ENCODE data around the gene PARVA. TPM values are rescaled to one million over a fixed set of nuclear protein-coding genes. Genes with fewer than 3 reads are reported as not detected.

PARVA gene
- total RNA-seq, 4 donors from 2014 or later: 167 to 245 (median 240) TPM

GRCh38 chr11:12433571-12434324, 56.4 kb downstream of the PARVA start:
- peaks cover 42 to 97% (median 63%) of the 10 kb centered on the region in 3 donors for H3K4me1 ChIP-seq
- WGBS, 2 donors (ENCODE audit: low coverage in 1 of 2): 16 to 22% methylated on average over 12 to 14 of the region's 16 CpGs

GRCh38 chr11:12434325-12434654, 56.9 kb downstream of the PARVA start:
- Histone ChIP-seq H3K36me3 (no peaks in the 10 kb centered on the region), H3K27ac (peak overlapping the region; percentile 91 to 100 (median 93)), H3K4me3 (no peak overlapping the region), H3K4me1 (peaks cover 42 to 97% (median 63%) of the 10 kb centered on the region in 3 donors), H3K27me3 (no peaks in the 10 kb centered on the region), H3K9me3 (no peaks in the 10 kb centered on the region)
- no peak for ATAC-seq
- TF ChIP-seq POLR2A (IDR thresholded peaks at IDR 0.05): no peak
- TF ChIP-seq POLR2AphosphoS5 (IDR thresholded peaks at IDR 0.05): no peak
- no peak for TF ChIP-seq EP300 (IDR thresholded peaks at IDR 0.05)
- no peak for TF ChIP-seq CTCF (IDR thresholded peaks at IDR 0.05)
- 56 to 75% methylated on average over 2 to 4 of the region's 4 CpGs for WGBS, 2 donors (ENCODE audit: low coverage in 1 of 2)

More at GRCh38 chr11:12433571-12434324, 56.4 kb downstream of the PARVA start:
- no peaks in the 10 kb centered on the region for H3K27me3 ChIP-seq
- peak overlapping the region; percentile 91 to 100 (median 93) for H3K27ac ChIP-seq
- H3K9me3 ChIP-seq: no peaks in the 10 kb centered on the region
- no peak overlapping the region for H3K4me3 ChIP-seq
- peak; percentile 33 for ATAC-seq
- TF ChIP-seq CTCF (IDR thresholded peaks at IDR 0.05): no peak
- peak; percentile 66 for TF ChIP-seq EP300 (IDR thresholded peaks at IDR 0.05)
- no peak for TF ChIP-seq POLR2A (IDR thresholded peaks at IDR 0.05)
- TF ChIP-seq POLR2AphosphoS5 (IDR thresholded peaks at IDR 0.05): peak; percentile 66
- no peaks in the 10 kb centered on the region for H3K36me3 ChIP-seq

- WGBS, 2 donors (ENCODE audit: low coverage in 1 of 2): 9 to 26% methylated on average over 3 of the region's 3 CpGs
- H3K4me3 ChIP-seq: no peak overlapping the region
- no peaks in the 10 kb centered on the region for H3K9me3 ChIP-seq
- peak; percentile 25 for ATAC-seq
- H3K27ac ChIP-seq: peak overlapping the region; percentile 91 to 100 (median 93)
- no peaks in the 10 kb centered on the region for H3K36me3 ChIP-seq
- peaks cover 38 to 97% (median 54%) of the 10 kb centered on the region in 3 donors for H3K4me1 ChIP-seq
- TF ChIP-seq POLR2AphosphoS5 (IDR thresholded peaks at IDR 0.05) (peak; percentile 69), POLR2A (IDR thresholded peaks at IDR 0.05) (no peak)
- H3K27me3 ChIP-seq: no peaks in the 10 kb centered on the region
These were observed 57.9 kb downstream of the PARVA start for GRCh38 chr11:12435264-12435663.

- no peak for TF ChIP-seq POLR2A (IDR thresholded peaks at IDR 0.05)
- TF ChIP-seq POLR2AphosphoS5 (IDR thresholded peaks at IDR 0.05): no peak
- Histone ChIP-seq H3K36me3 (no peaks in the 10 kb centered on the region), H3K27ac (peak overlapping the region; percentile 91 to 100 (median 93)), H3K4me1 (peaks cover 32 to 93% (median 44%) of the 10 kb centered on the region in 3 donors), H3K4me3 (no peak overlapping the region), H3K27me3 (no peaks in the 10 kb centered on the region), H3K9me3 (no peaks in the 10 kb centered on the region)
- no peak for ATAC-seq
- 57 to 83% methylated on average over 1 of the region's 1 CpG for WGBS, 2 donors (ENCODE audit: low coverage in 1 of 2)
These were observed 58.9 kb downstream of the PARVA start for GRCh38 chr11:12436266-12436665.

GRCh38 chr11:12438291-12438690, 60.9 kb downstream of the PARVA start:
- H3K36me3 ChIP-seq: no peaks in the 10 kb centered on the region
- H3K9me3 ChIP-seq: no peaks in the 10 kb centered on the region
- H3K27me3 ChIP-seq: no peaks in the 10 kb centered on the region
- no peak for ATAC-seq
- H3K4me1 ChIP-seq: peaks cover 23 to 86% (median 26%) of the 10 kb centered on the region in 3 donors
- no peak for TF ChIP-seq CTCF (IDR thresholded peaks at IDR 0.05)
- TF ChIP-seq EP300 (IDR thresholded peaks at IDR 0.05): no peak
- no peak for TF ChIP-seq POLR2AphosphoS5 (IDR thresholded peaks at IDR 0.05)
- TF ChIP-seq POLR2A (IDR thresholded peaks at IDR 0.05): no peak
- H3K4me3 ChIP-seq: no peak overlapping the region
- H3K27ac ChIP-seq: peak overlapping the region; percentile 20 to 95 (median 38)

- peaks cover 0 to 9% of the 10 kb centered on the region in 2 donors for H3K36me3 ChIP-seq
- 83 to 95% methylated on average over 2 to 4 of the region's 4 CpGs for WGBS, 2 donors (ENCODE audit: low coverage in 1 of 2)
- peaks cover 15 to 75% (median 15%) of the 10 kb centered on the region in 3 donors for H3K4me1 ChIP-seq
- TF ChIP-seq CTCF (IDR thresholded peaks at IDR 0.05): no peak
- no peak for TF ChIP-seq POLR2A (IDR thresholded peaks at IDR 0.05)
- TF ChIP-seq POLR2AphosphoS5 (IDR thresholded peaks at IDR 0.05): no peak
- no peak for TF ChIP-seq EP300 (IDR thresholded peaks at IDR 0.05)
- H3K9me3 ChIP-seq: no peaks in the 10 kb centered on the region
- no peak overlapping the region for H3K4me3 ChIP-seq
- no peaks in the 10 kb centered on the region for H3K27me3 ChIP-seq
- no peak for ATAC-seq
- H3K27ac ChIP-seq: peak overlapping the region in 2 of 4 donors; percentile 54 to 95
These were observed 62.2 kb downstream of the PARVA start for GRCh38 chr11:12439615-12440014.

All from gastroesophageal sphincter (tissue), 4 donors.